Heart right ventricle (tissue), 16 donors: ENCODE results near the gene GPSM3. TPM values are rescaled to one million over a fixed set of nuclear protein-coding genes. Genes with fewer than 3 reads are reported as not detected.
"Not testable (repeated sequence)": the region's sequence is repeated elsewhere in the genome, so short reads cannot be mapped to it uniquely, and the experiment has no call there.

Source experiments
- ATAC-seq, 8 donors: fragments of 200-7000 bp; cut with Tn5 transposase; one replicate each; pipeline ENCODE4 v1.9.1; 2020; ENCODE audit warnings: mild to moderate bottlenecking in 8 of 8, moderate library complexity in 8 of 8, moderate number of reproducible peaks in 1 of 8
- DNase-seq, 2 donors: peaks; one replicate each; pipeline ENCODE4 v3.0.0-alpha.2; 2020
- H3K27ac ChIP-seq, 10 donors: fragments of 200-600 bp; sonication (generic) in 2 of 10; one replicate each; pipeline versions ENCODE4 v1.5.0 to v1.8.0; 2020 to 2022; ENCODE audit warnings: mild to moderate bottlenecking in 3 of 10
- H3K27me3 ChIP-seq, 7 donors: fragments of 200-600 bp; one replicate each; pipeline ENCODE4 v1.8.0; 2021 to 2022; ENCODE audit warnings: mild to moderate bottlenecking in 2 of 7
- H3K36me3 ChIP-seq, 9 donors: fragments of 200-600 bp; sonication (generic) in 1 of 9; one replicate each; pipeline versions ENCODE4 v1.5.0 to v1.8.0; 2020 to 2022; ENCODE audit warnings: mild to moderate bottlenecking in 2 of 9
- H3K4me1 ChIP-seq, 9 donors: fragments of 200-600 bp; sonication (generic) in 1 of 9; one replicate each; pipeline versions ENCODE4 v1.5.0 to v1.8.0; 2020 to 2022; ENCODE audit warnings: mild to moderate bottlenecking in 4 of 9
- H3K4me3 ChIP-seq, 10 donors: fragments of 200-600 bp; sonication (generic) in 2 of 10; one replicate each; pipeline versions ENCODE4 v1.5.0 to v1.8.0; 2020 to 2022; ENCODE audit warnings: mild to moderate bottlenecking in 7 of 10, moderate library complexity in 2 of 10
- H3K9me3 ChIP-seq, 11 donors: fragments of 200-600 bp in 10 of 11; sonication (generic) in 2 of 11; one replicate each; pipeline versions ENCODE4 v1.5.0 to v1.8.0; 2013 to 2022; ENCODE audit warnings: mild to moderate bottlenecking in 2 of 11, control low read depth in 1 of 11, moderate library complexity in 1 of 11
- CTCF ChIP-seq, 9 donors: fragments of 200-600 bp; sonication (generic) in 2 of 9; IDR thresholded peaks; one replicate each; pipeline versions ENCODE4 v1.5.0 to v1.8.0; 2021 to 2022; ENCODE audit warnings: antibody characterized with exemption in 9 of 9, mild to moderate bottlenecking in 5 of 9, moderate library complexity in 1 of 9
- WGBS, 2 donors: extraction: QIAGEN DNeasy Blood & Tissue Kit; methylation state at CpG; one replicate each; pipeline ENCODE4 v1.1.7; 2013; ENCODE audit warnings: inconsistent platforms in 1 of 2; 5-methylcytosine and 5-hydroxymethylcytosine counted together
- intact Hi-C, 10 donors: fragments of 100-400 bp; cut with DNase I; formaldehyde crosslinking; loops; one replicate each; pipeline versions ENCODE4 v1.11.1 to v1.14.2; 2022
- polyA plus RNA-seq, 2 donors: library from polyadenylated mRNA; stranded (reverse); fragments of 200-250 nt; gene quantifications; one replicate each; pipeline ENCODE4 v1.2.3, GENCODE V29; 2013
- total RNA-seq, 10 donors: library from RNA; stranded (reverse); fragmentation: NEBNext Ultra II Directional in 3 of 10; extraction: Animal tissue kit (Norgen Biotek cat#: 25700) in 3 of 10; gene quantifications; one replicate each; pipeline versions ENCODE4 v1.2.1 to v1.2.4, GENCODE V29; 2021 to 2023
- donor health status: Arrhythmogenic right ventricular cardiomyopathy.
- donor health status: ischemic (EF 13 %, LVEDD 7.1; RV severe dilation, severe dysfunction).
- donor health status: healthy with polysubstance abuse.
- donor health status: DM: no; HTN: yes; CAD: no.
- donor health status: DM: no; HTN: no; CAD: no.
- donor health status: ischemic (EF 25% LVEDD 6.9; RV normal size, moderate dysfunction).
- donor health status: ischemic (EF 25% LVEDD 5.7; RV mildly dilated, moderate dysfunction).
- donor health status: healthy.
- donor health status: DM: yes; HTN: yes; CAD: no.
- donor health status: Ischemic cardiomyopathy.
- donor health status: ischemic (EF 35%, LVEDD 5.7; RV mildly dilated, moderate dysfunction).
- donor health status: nonischemic (EF 11% LVEDD 7.7; RV severe dilation, severe dysfunction).
- donor health status: DM: yes; HTN: yes; CAD: no.
- donor health status: PGD.
- donor health status: ischemic (EF 29% LVEDD 5.4; RV normal size, mild dysfunction).
- donor health status: nonischemic (EF 23%, LVEDD 6.1; RV moderate dilation, normal function).

GPSM3 gene
- total and polyA plus RNA-seq, 12 donors, result 2.4 to 28.0 (median 4.6) TPM

GRCh38 chr6:32187009-32187709 lies 5.3 kb downstream of the GPSM3 start:
- peaks cover 19 to 86% (median 68%) of the 10 kb centered on the region in 9 donors for H3K4me1 ChIP-seq
- H3K27ac ChIP-seq, result peak overlapping the region in 9 of 10 donors; percentile 60 to 99 (median 76)
- peaks cover 0 to 50% (median 21%) of the 10 kb centered on the region in 9 donors for H3K36me3 ChIP-seq
- H3K9me3 ChIP-seq, result no peaks in the 10 kb centered on the region
- 60 to 66% methylated on average over 12 of the region's 12 CpGs for WGBS, 2 donors
- no peak for TF ChIP-seq CTCF (IDR thresholded peaks at IDR 0.05)
- H3K4me3 ChIP-seq, result peak overlapping the region in 1 of 10 donors; percentile 82
- no peaks in the 10 kb centered on the region for H3K27me3 ChIP-seq
- no peak for ATAC-seq
- DNase-seq, result no peak
- intact Hi-C loops, result no loop called here

GRCh38 chr6:32186151-32186840 lies 6.1 kb downstream of the GPSM3 start:
- H3K4me3 ChIP-seq, ATAC-seq, H3K9me3 ChIP-seq, DNase-seq, H3K27me3 ChIP-seq, intact Hi-C loops: not testable (repeated sequence)
- Histone ChIP-seq H3K4me1 (peaks cover 19 to 86% (median 63%) of the 10 kb centered on the region in 9 donors), H3K27ac (peak overlapping the region; percentile 60 to 99 (median 76)), H3K36me3 (peaks cover 0 to 58% (median 21%) of the 10 kb centered on the region in 9 donors)
- WGBS, 2 donors, result 60 to 64% methylated on average over 10 of the region's 10 CpGs

- Histone ChIP-seq H3K27ac (peak overlapping the region; percentile 60 to 99 (median 76)), H3K4me1 (peaks cover 16 to 86% (median 58%) of the 10 kb centered on the region in 9 donors), H3K36me3 (peaks cover 0 to 64% (median 21%) of the 10 kb centered on the region in 9 donors)
- DNase-seq (peak; percentile 81 to 89), ATAC-seq (peak; percentile 45 to 76 (median 56))
- H3K27me3 ChIP-seq, intact Hi-C loops, H3K4me3 ChIP-seq, H3K9me3 ChIP-seq: not testable (repeated sequence)
- 16 to 18% methylated on average over 11 of the region's 11 CpGs for WGBS, 2 donors
These were observed 6.7 kb downstream of the GPSM3 start for GRCh38 chr6:32185681-32186131.

- H3K4me1 ChIP-seq, result peaks cover 20 to 97% (median 64%) of the 10 kb centered on the region in 9 donors
- no peak for TF ChIP-seq CTCF (IDR thresholded peaks at IDR 0.05)
- no peaks in the 10 kb centered on the region for H3K9me3 ChIP-seq
- ATAC-seq (no peak), DNase-seq (no peak)
- no peak within 1 kb of the TSS for H3K4me3 ChIP-seq
- intact Hi-C loops, result no loop called here
- H3K36me3 ChIP-seq, result peaks cover 0 to 76% (median 26%) of the 10 kb centered on the region in 9 donors
- 71 to 72% methylated on average over 6 of the region's 6 CpGs for WGBS, 2 donors
- H3K27ac ChIP-seq, result peak within 1 kb of the TSS; percentile 22 to 99 (median 75)
- no peaks in the 10 kb centered on the region for H3K27me3 ChIP-seq
These were observed 8.3 kb downstream of the GPSM3 start, which contains the start of gene AGER for GRCh38 chr6:32184084-32184640. TSS of gene AGER (minus strand) at chr6:32184253. CDS start at chr6:32184222, 31 bp downstream.

GRCh38 chr6:32183483-32184083 lies 8.9 kb downstream of the GPSM3 start:
- WGBS, 2 donors, result 64 to 71% methylated on average over 15 of the region's 15 CpGs
- Histone ChIP-seq H3K36me3 (peaks cover 0 to 76% (median 26%) of the 10 kb centered on the region in 9 donors), H3K4me3 (no peak overlapping the region), H3K27me3 (no peaks in the 10 kb centered on the region), H3K27ac (peak overlapping the region; percentile 22 to 99 (median 66)), H3K4me1 (peaks cover 18 to 97% (median 65%) of the 10 kb centered on the region in 9 donors), H3K9me3 (no peaks in the 10 kb centered on the region)
- intact Hi-C loops, result no loop called here
- DNase-seq (peak in 1 of 2 donors; percentile 60), ATAC-seq (peak in 1 of 8 donors; percentile 18)
- no peak for TF ChIP-seq CTCF (IDR thresholded peaks at IDR 0.05)
